Endodermal cell (in vitro differentiated cells): ENCODE data around the gene N4BP2L2. TPM values are rescaled to one million over a fixed set of nuclear protein-coding genes. Genes with fewer than 3 reads are reported as not detected.

Experiments
- DNase-seq: peaks from one replicate; pipeline ENCODE4 v3.0.0-alpha.2; 2017
- H3K27ac ChIP-seq: 2 replicates; pipeline ENCODE4 v1.5.1; 2013; ENCODE audit warnings: mild to moderate bottlenecking, low read depth, low read length, moderate library complexity
- H3K27me3 ChIP-seq: 2 replicates; pipeline ENCODE4 v1.6.1; 2013; ENCODE audit warnings: mild to moderate bottlenecking, low read length, moderate library complexity; ENCODE audit not compliant: insufficient read depth, control insufficient read depth, poor library complexity, severe bottlenecking
- H3K36me3 ChIP-seq: 2 replicates; pipeline ENCODE4 v1.7.0; 2013; ENCODE audit warnings: mild to moderate bottlenecking, low read length, moderate library complexity; ENCODE audit not compliant: control insufficient read depth, insufficient read depth
- H3K4me1 ChIP-seq: one replicate; pipeline ENCODE4 v1.7.0; 2013; ENCODE audit warnings: low read length; ENCODE audit not compliant: control insufficient read depth, insufficient read depth
- H3K4me3 ChIP-seq: 2 replicates; pipeline ENCODE4 v1.5.1; 2013; ENCODE audit warnings: mild to moderate bottlenecking, low read length, moderate library complexity
- H3K9ac ChIP-seq: 2 replicates; pipeline ENCODE4 v1.6.1; 2013; ENCODE audit warnings: mild to moderate bottlenecking, low read length, moderate library complexity; ENCODE audit not compliant: poor library complexity, severe bottlenecking; ENCODE audit errors: extremely low read depth
- H3K9me3 ChIP-seq: 2 replicates; pipeline ENCODE4 v1.6.1; 2013; ENCODE audit warnings: mild to moderate bottlenecking, low read length, moderate library complexity; ENCODE audit not compliant: control insufficient read depth
- H3K27ac Mint-ChIP-seq: 2 replicates; pipeline ENCODE4 v1.8.0; 2020; ENCODE audit warnings: mixed read lengths
- H3K27me3 Mint-ChIP-seq: 2 replicates; pipeline ENCODE4 v1.8.0; 2021; ENCODE audit warnings: mild to moderate bottlenecking, mixed read lengths; ENCODE audit not compliant: insufficient read depth
- H3K36me3 Mint-ChIP-seq: 2 replicates; pipeline ENCODE4 v1.8.0; 2020; ENCODE audit warnings: low read depth, mixed read lengths
- H3K4me1 Mint-ChIP-seq: 2 replicates; pipeline ENCODE4 v1.8.0; 2020; ENCODE audit warnings: mixed read lengths
- H3K4me3 Mint-ChIP-seq: 2 replicates; pipeline ENCODE4 v1.8.0; 2020; ENCODE audit warnings: mild to moderate bottlenecking, moderate library complexity, mixed read lengths
- H3K9me3 Mint-ChIP-seq: 2 replicates; pipeline ENCODE4 v1.8.0; 2020; ENCODE audit warnings: mild to moderate bottlenecking, mixed read lengths
- CTCF ChIP-seq: fragments of 200-600 bp; sonication (generic); conservative IDR thresholded peaks from 2 replicates; pipeline ENCODE4 v1.5.0; 2021; ENCODE audit warnings: antibody characterized with exemption, mild to moderate bottlenecking
- WGBS, 2 experiments: methylation state at CpG; one replicate each; pipeline versions ENCODE4 v1.1.5 to v1.1.7; 2013; ENCODE audit warnings: missing lambda C conversion rate in 2 of 2, mixed read lengths in 1 of 2; ENCODE audit not compliant: insufficient coverage in 1 of 2, insufficient read length in 1 of 2; 5-methylcytosine and 5-hydroxymethylcytosine counted together
- total RNA-seq, 2 donors: library from RNA; stranded (reverse); fragmentation: NEBNext Ultra II Directional in 1 of 2; extraction: Animal tissue kit (Norgen Biotek cat#: 25700) in 1 of 2; gene quantifications; 2 replicates in 1 of 2; 3 replicates in 1 of 2; pipeline ENCODE4 v1.2.1, GENCODE V29; 2021

N4BP2L2 gene
- total RNA-seq, 2 donors from 2014 or later = 70.4 to 92.8 TPM

- Histone ChIP-seq H3K9ac (no peak overlapping the region), H3K4me3 (peak overlapping the region; percentile 44), H3K9me3 (no peaks in the 10 kb centered on the region), H3K27me3 (no peaks in the 10 kb centered on the region), H3K4me1 (no peaks in the 10 kb centered on the region), H3K27ac (no peak overlapping the region), H3K36me3 (peaks cover 27% of the 10 kb centered on the region)
- 100% methylated on average over 1 of the region's 1 CpG for WGBS, 2 experiments
- peaks cover 7% of the 10 kb centered on the region for H3K4me1 Mint-ChIP-seq
- H3K4me3 Mint-ChIP-seq = no peak overlapping the region
- no peak overlapping the region for H3K27ac Mint-ChIP-seq
- TF ChIP-seq CTCF = no peak
- peaks cover 2% of the 10 kb centered on the region for H3K9me3 Mint-ChIP-seq
- DNase-seq = no peak
- H3K27me3 Mint-ChIP-seq = no peaks in the 10 kb centered on the region
- H3K36me3 Mint-ChIP-seq = peaks cover 39% of the 10 kb centered on the region
Observed at GRCh38 chr13:32535115-32535514, 3.5 kb downstream of the N4BP2L2 start.

GRCh38 chr13:32530841-32531253, 7.7 kb downstream of the N4BP2L2 start:
- Mint-ChIP-seq H3K4me3 (no peak overlapping the region), H3K4me1 (peaks cover 20% of the 10 kb centered on the region), H3K9me3 (no peaks in the 10 kb centered on the region), H3K36me3 (peaks cover 42% of the 10 kb centered on the region), H3K27ac (peak overlapping the region; percentile 20), H3K27me3 (no peaks in the 10 kb centered on the region)
- H3K27ac ChIP-seq = no peak overlapping the region
- WGBS, 2 experiments = 50% methylated on average over 2 of the region's 2 CpGs; no CpG with 5 or more reads in 1 of the 2 experiments
- H3K4me1 ChIP-seq = peaks cover 4% of the 10 kb centered on the region
- no peak overlapping the region for H3K9ac ChIP-seq
- H3K27me3 ChIP-seq = no peaks in the 10 kb centered on the region
- no peaks in the 10 kb centered on the region for H3K9me3 ChIP-seq
- no peak for DNase-seq
- no peak for TF ChIP-seq CTCF
- H3K4me3 ChIP-seq = no peak overlapping the region
- peaks cover 28% of the 10 kb centered on the region for H3K36me3 ChIP-seq

GRCh38 chr13:32528358-32528757, 10.2 kb downstream of the N4BP2L2 start:
- Mint-ChIP-seq H3K9me3 (no peaks in the 10 kb centered on the region), H3K36me3 (peaks cover 37% of the 10 kb centered on the region), H3K4me1 (peaks cover 16% of the 10 kb centered on the region), H3K27me3 (no peaks in the 10 kb centered on the region), H3K27ac (no peak overlapping the region), H3K4me3 (no peak overlapping the region)
- TF ChIP-seq CTCF = no peak
- H3K4me1 ChIP-seq = peaks cover 4% of the 10 kb centered on the region
- no peaks in the 10 kb centered on the region for H3K27me3 ChIP-seq
- no peaks in the 10 kb centered on the region for H3K9me3 ChIP-seq
- DNase-seq = no peak
- no peak overlapping the region for H3K27ac ChIP-seq
- H3K4me3 ChIP-seq = no peak overlapping the region
- H3K36me3 ChIP-seq = peaks cover 24% of the 10 kb centered on the region
- H3K9ac ChIP-seq = no peak overlapping the region
- WGBS, 2 experiments = 89 to 100% methylated on average over 1 to 3 of the region's 3 CpGs
